ENCODE measurements around the gene PDZD7.

Gene PDZD7

GRCh38 chr10:101055411-101055810 is 24.5 kb upstream of the PDZD7 start:
- ATAC-seq, result no peak
- TF ChIP-seq POU6F1 (CRISPR knock-in tag; IDR thresholded peaks at IDR 0.05; ENCODE audit: borderline replicate concordance, low read depth) (no peak), GLIS3 (CRISPR knock-in tag; IDR thresholded peaks at IDR 0.05) (no peak), ISL1 (CRISPR knock-in tag; IDR thresholded peaks at IDR 0.05) (no peak), CSRNP3 (CRISPR knock-in tag; IDR thresholded peaks at IDR 0.05) (no peak), ESRRG (CRISPR knock-in tag; IDR thresholded peaks at IDR 0.05) (no peak), ZNF70 (CRISPR knock-in tag; IDR thresholded peaks at IDR 0.05) (no peak), OSR1 (CRISPR knock-in tag; IDR thresholded peaks at IDR 0.05) (no peak), TCF4 (CRISPR knock-in tag; IDR thresholded peaks at IDR 0.05; ENCODE audit: borderline replicate concordance) (no peak), ZFP30 (CRISPR knock-in tag; IDR thresholded peaks at IDR 0.05) (no peak), CREB5 (CRISPR knock-in tag; IDR thresholded peaks at IDR 0.05; ENCODE audit: low read depth) (no peak)

- no peak for ATAC-seq
- no peak for TF ChIP-seq ZNF565 (CRISPR knock-in tag; conservative IDR thresholded peaks at IDR 0.05; ENCODE audit: low read depth)
- no peak for TF ChIP-seq CREB5 (CRISPR knock-in tag; IDR thresholded peaks at IDR 0.05; ENCODE audit: low read depth)
- TF ChIP-seq ZNF70 (CRISPR knock-in tag; IDR thresholded peaks at IDR 0.05), result no peak
- no peak for TF ChIP-seq SNAI2 (CRISPR knock-in tag; IDR thresholded peaks at IDR 0.05)
- TF ChIP-seq ZFP3 (CRISPR knock-in tag; IDR thresholded peaks at IDR 0.05), result no peak
- no peak for TF ChIP-seq TSHZ2 (CRISPR knock-in tag; IDR thresholded peaks at IDR 0.05)
Measured at GRCh38 chr10:101054876-101055275, 23.9 kb upstream of the PDZD7 start.

GRCh38 chr10:101054351-101054750 is 23.4 kb upstream of the PDZD7 start:
- TF ChIP-seq SNAI2 (CRISPR knock-in tag; IDR thresholded peaks at IDR 0.05) (no peak), PPARA (CRISPR knock-in tag; IDR thresholded peaks at IDR 0.05; ENCODE audit: borderline replicate concordance) (no peak), CSRNP3 (CRISPR knock-in tag; IDR thresholded peaks at IDR 0.05) (no peak), ESRRG (CRISPR knock-in tag; IDR thresholded peaks at IDR 0.05) (no peak), ZFP3 (CRISPR knock-in tag; IDR thresholded peaks at IDR 0.05) (no peak), ZNF70 (CRISPR knock-in tag; IDR thresholded peaks at IDR 0.05) (no peak), ZNF8 (CRISPR knock-in tag; IDR thresholded peaks at IDR 0.05) (no peak), RARB (CRISPR knock-in tag; IDR thresholded peaks at IDR 0.05) (no peak), BACH2 (CRISPR knock-in tag; IDR thresholded peaks at IDR 0.05; ENCODE audit: borderline replicate concordance) (no peak)

GRCh38 chr10:101053516-101053915 is 22.6 kb upstream of the PDZD7 start:
- ATAC-seq, result no peak
- TF ChIP-seq TCF4 (CRISPR knock-in tag; IDR thresholded peaks at IDR 0.05; ENCODE audit: borderline replicate concordance) (no peak), RARB (CRISPR knock-in tag; IDR thresholded peaks at IDR 0.05) (no peak), ZNF565 (CRISPR knock-in tag; conservative IDR thresholded peaks at IDR 0.05; ENCODE audit: low read depth) (no peak), PATZ1 (CRISPR knock-in tag; IDR thresholded peaks at IDR 0.05; ENCODE audit: borderline replicate concordance) (no peak), ZC3H10 (CRISPR knock-in tag; IDR thresholded peaks at IDR 0.05) (no peak), ISL1 (CRISPR knock-in tag; IDR thresholded peaks at IDR 0.05) (no peak)

More at GRCh38 chr10:101054351-101054750, 23.4 kb upstream of the PDZD7 start:
- ATAC-seq, result no peak

All from SK-N-SH treated with all-trans-retinoic acid at 6 μM for 48 hours (cell line).